ENCODE data around the gene POLDIP3. TPM values are rescaled to one million over a fixed set of nuclear protein-coding genes. Genes with fewer than 3 reads are reported as not detected.
A peak's percentile ranks its signal among the peaks of the same experiment; 100 is the strongest.

Gene POLDIP3
- total RNA-seq, 4 donors from 2014 or later = 30.6 to 50.7 (median 37.2) TPM

DNA sequence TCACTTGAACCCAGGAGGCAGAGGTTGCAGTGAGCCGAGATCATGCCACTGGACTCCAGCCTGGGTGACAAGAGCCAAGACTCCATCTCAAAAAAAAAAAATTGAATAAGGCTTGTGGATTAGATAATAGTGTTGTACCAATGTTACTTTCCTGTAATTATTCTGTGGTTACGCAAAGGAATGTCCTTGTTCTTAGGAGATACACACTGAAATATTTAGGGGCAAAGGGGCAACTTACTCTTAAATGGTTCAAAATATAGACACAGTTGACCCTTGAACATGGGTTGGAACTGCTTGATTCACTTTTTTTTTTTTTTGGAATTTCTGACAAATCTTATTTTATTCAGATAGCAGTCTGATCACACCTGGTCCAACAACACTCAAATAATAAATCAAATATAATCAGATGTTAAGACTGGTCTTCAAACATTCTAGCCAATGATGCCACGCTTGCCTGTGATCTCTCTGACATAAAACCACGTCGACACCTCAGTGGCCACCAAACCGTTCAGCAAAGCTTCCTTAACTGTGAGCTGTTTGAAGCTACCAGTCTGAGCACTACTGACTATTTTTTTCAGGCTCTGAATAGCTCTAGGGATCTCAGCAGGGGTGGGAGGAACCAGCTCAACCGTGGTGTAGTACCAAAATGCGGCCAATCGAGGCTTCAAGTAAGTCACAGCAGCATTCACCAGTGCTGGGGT is 25.0 kb upstream of the POLDIP3 start:
- Histone ChIP-seq H3K9me3 (no peaks in the 10 kb centered on the region), H3K4me1 (peaks cover 3 to 65% (median 29%) of the 10 kb centered on the region in 3 donors), H3K4me3 (no peak overlapping the region), H3K27me3 (no peaks in the 10 kb centered on the region), H3K36me3 (peaks cover 0 to 23% of the 10 kb centered on the region in 2 donors), H3K27ac (peak overlapping the region in 2 of 4 donors; percentile 2 to 32)
- TF ChIP-seq CTCF (IDR thresholded peaks at IDR 0.05) = no peak
- no peak for TF ChIP-seq POLR2AphosphoS5 (IDR thresholded peaks at IDR 0.05)
- no peak for TF ChIP-seq POLR2A (IDR thresholded peaks at IDR 0.05)
- no peak for TF ChIP-seq EP300 (IDR thresholded peaks at IDR 0.05)
- no peak for ATAC-seq
- 89 to 92% methylated on average over 8 to 9 of the region's 9 CpGs for WGBS, 2 donors (ENCODE audit: low coverage in 1 of 2)

DNA sequence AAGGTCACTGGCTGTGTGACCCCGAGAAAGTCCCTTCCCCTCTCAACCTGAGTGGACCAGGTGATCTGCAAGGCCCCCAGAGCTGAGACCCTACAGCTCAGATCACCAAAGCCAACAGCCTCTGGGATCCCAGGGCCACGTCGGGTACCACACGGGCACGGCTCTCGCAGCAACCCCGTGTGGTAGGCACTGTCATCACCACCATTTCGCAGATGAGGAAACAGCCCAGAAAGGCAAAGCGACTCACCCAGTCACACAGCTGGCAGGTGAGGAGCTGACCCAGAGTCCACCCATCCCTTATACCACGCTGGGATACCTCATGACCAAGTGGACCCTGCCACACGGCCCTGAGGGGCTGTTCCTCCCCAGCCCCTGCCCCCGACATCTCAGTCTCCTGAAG is 22.9 kb upstream of the POLDIP3 start:
- no peaks in the 10 kb centered on the region for H3K27me3 ChIP-seq
- peak overlapping the region in 3 of 4 donors; percentile 81 to 86 (median 83) for H3K27ac ChIP-seq
- peaks cover 3 to 53% (median 12%) of the 10 kb centered on the region in 3 donors for H3K4me1 ChIP-seq
- ATAC-seq = no peak
- no peak overlapping the region for H3K4me3 ChIP-seq
- H3K36me3 ChIP-seq = peaks cover 0 to 44% of the 10 kb centered on the region in 2 donors
- no peaks in the 10 kb centered on the region for H3K9me3 ChIP-seq
- 80 to 100% methylated on average over 1 to 3 of the region's 12 CpGs for WGBS, 2 donors (ENCODE audit: low coverage in 1 of 2)
- TF ChIP-seq POLR2AphosphoS5 (IDR thresholded peaks at IDR 0.05) (no peak), EP300 (IDR thresholded peaks at IDR 0.05) (no peak), POLR2A (IDR thresholded peaks at IDR 0.05) (no peak), CTCF (IDR thresholded peaks at IDR 0.05) (no peak)

GRCh38 chr22:42636506-42636905 is 21.8 kb upstream of the POLDIP3 start:
- Histone ChIP-seq H3K36me3 (peaks cover 0 to 55% of the 10 kb centered on the region in 2 donors), H3K4me3 (no peak overlapping the region), H3K27ac (peak overlapping the region; percentile 66 to 86 (median 82)), H3K4me1 (peaks cover 3 to 53% (median 12%) of the 10 kb centered on the region in 3 donors), H3K9me3 (no peaks in the 10 kb centered on the region), H3K27me3 (no peaks in the 10 kb centered on the region)
- TF ChIP-seq POLR2A (IDR thresholded peaks at IDR 0.05) (no peak), POLR2AphosphoS5 (IDR thresholded peaks at IDR 0.05) (no peak), CTCF (IDR thresholded peaks at IDR 0.05) (no peak), EP300 (IDR thresholded peaks at IDR 0.05) (no peak)
- ATAC-seq = no peak
- no CpG with 5 or more reads among the region's 17 CpGs for WGBS, 2 donors (ENCODE audit: low coverage in 1 of 2)

- Histone ChIP-seq H3K27ac (peak overlapping the region; percentile 66 to 86 (median 82)), H3K36me3 (peaks cover 0 to 65% of the 10 kb centered on the region in 2 donors), H3K9me3 (no peaks in the 10 kb centered on the region), H3K4me1 (peaks cover 3 to 58% (median 12%) of the 10 kb centered on the region in 3 donors), H3K4me3 (no peak overlapping the region), H3K27me3 (no peaks in the 10 kb centered on the region)
- ATAC-seq = peak; percentile 97
- TF ChIP-seq CTCF (IDR thresholded peaks at IDR 0.05) (no peak), POLR2AphosphoS5 (IDR thresholded peaks at IDR 0.05) (peak; percentile 89)
- no CpG with 5 or more reads among the region's 3 CpGs for WGBS, 2 donors (ENCODE audit: low coverage in 1 of 2)
These were observed 20.8 kb upstream of the POLDIP3 start for GRCh38 chr22:42635531-42635930.

DNA sequence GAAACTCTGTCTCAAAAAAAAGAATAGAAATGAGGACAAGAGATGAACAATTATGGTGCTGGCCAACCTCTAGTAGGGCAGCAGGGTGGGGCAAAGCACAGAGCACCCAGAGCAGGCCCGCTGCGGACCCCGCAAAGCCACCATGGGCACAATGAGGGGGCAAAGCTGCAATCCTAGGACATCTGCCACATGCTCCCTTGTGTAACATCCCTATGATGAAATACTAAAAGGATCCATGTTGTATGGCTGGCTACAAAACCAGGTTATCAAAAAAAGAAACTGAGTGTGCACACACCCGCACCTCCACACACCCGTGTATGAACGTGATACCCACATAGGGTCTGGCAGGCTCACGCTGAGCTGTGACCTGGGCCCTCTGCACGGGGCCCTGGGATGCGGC is 18.3 kb upstream of the POLDIP3 start:
- H3K27me3 ChIP-seq = no peaks in the 10 kb centered on the region
- H3K36me3 ChIP-seq = peaks cover 0 to 90% of the 10 kb centered on the region in 2 donors
- peaks cover 3 to 49% (median 12%) of the 10 kb centered on the region in 3 donors for H3K4me1 ChIP-seq
- ATAC-seq = no peak
- H3K4me3 ChIP-seq = no peak overlapping the region
- peak overlapping the region in 2 of 4 donors; percentile 35 to 86 for H3K27ac ChIP-seq
- H3K9me3 ChIP-seq = no peaks in the 10 kb centered on the region
- WGBS, 2 donors (ENCODE audit: low coverage in 1 of 2) = 89 to 95% methylated on average over 3 to 9 of the region's 9 CpGs
- TF ChIP-seq POLR2A (IDR thresholded peaks at IDR 0.05) (no peak), CTCF (IDR thresholded peaks at IDR 0.05) (no peak), POLR2AphosphoS5 (IDR thresholded peaks at IDR 0.05) (no peak), EP300 (IDR thresholded peaks at IDR 0.05) (no peak)

Measured in gastroesophageal sphincter (tissue), 4 donors.